Hematopoietic multipotent progenitor cell treated with erythropoietin and hydrocortisone succinate and interleukin-3 and kit ligand, for 15 days (in vitro differentiated cells): ENCODE measurements around the gene CYP4F22.

Experiments
- DNase-seq: peaks from one replicate; pipeline ENCODE4 v3.0.0-alpha.2; 2015; ENCODE audit warnings: low spot score

The CYP4F22 gene

GRCh38 chr19:15534957-15535864, 26.9 kb downstream of the CYP4F22 start:
- DNase-seq = no peak

- no peak for DNase-seq
Measured at GRCh38 chr19:15536350-15536749, 28.0 kb downstream of the CYP4F22 start.

- DNase-seq = no peak
Measured at GRCh38 chr19:15538774-15539173, 30.4 kb downstream of the CYP4F22 start.

GRCh38 chr19:15539638-15540037, 31.3 kb downstream of the CYP4F22 start:
- DNase-seq = no peak

- DNase-seq = no peak
Measured at GRCh38 chr19:15540435-15540834, 32.1 kb downstream of the CYP4F22 start.

- DNase-seq = no peak
Measured at GRCh38 chr19:15544283-15544682, 36.0 kb downstream of the CYP4F22 start.

- no peak for DNase-seq
Measured at GRCh38 chr19:15544970-15545369, 36.6 kb downstream of the CYP4F22 start.

GRCh38 chr19:15548648-15549047, 40.3 kb downstream of the CYP4F22 start:
- DNase-seq = no peak

- DNase-seq = no peak
Measured at GRCh38 chr19:15549581-15549980, 41.3 kb downstream of the CYP4F22 start.

- DNase-seq = no peak
Measured at GRCh38 chr19:15550273-15550672, 41.9 kb downstream of the CYP4F22 start.

GRCh38 chr19:15550929-15551292, 42.6 kb downstream of the CYP4F22 start:
- DNase-seq = no peak

- DNase-seq = peak; percentile 32
Measured at GRCh38 chr19:15551293-15552004, 43.1 kb downstream of the CYP4F22 start.

GRCh38 chr19:15555021-15555420, 46.7 kb downstream of the CYP4F22 start:
- no peak for DNase-seq

- peak; percentile 82 for DNase-seq
Measured at GRCh38 chr19:15555759-15556633, 47.7 kb downstream of the CYP4F22 start.

- DNase-seq = no peak
Measured at GRCh38 chr19:15556634-15557181, 48.4 kb downstream of the CYP4F22 start.

- no peak for DNase-seq
Measured at GRCh38 chr19:15557223-15557622, 48.9 kb downstream of the CYP4F22 start.

- DNase-seq = no peak
Measured at GRCh38 chr19:15562145-15562544, 53.8 kb downstream of the CYP4F22 start.

- DNase-seq = no peak
Measured at GRCh38 chr19:15562861-15563260, 54.5 kb downstream of the CYP4F22 start.

- DNase-seq = peak; percentile 64
Measured at GRCh38 chr19:15563325-15563794, 55.0 kb downstream of the CYP4F22 start.

- DNase-seq = no peak
Measured at GRCh38 chr19:15563931-15564330, 55.6 kb downstream of the CYP4F22 start.

- no peak for DNase-seq
Measured at GRCh38 chr19:15564534-15565168, 56.3 kb downstream of the CYP4F22 start.
